K562 (cell line): ENCODE data around the gene ZSWIM9. TPM values are rescaled to one million over a fixed set of nuclear protein-coding genes. Genes with fewer than 3 reads are reported as not detected.

ENCODE experiments used
- CHD4 ChIP-seq: fragments of 200-600 bp; sonication (generic); IDR thresholded peaks from 3 replicates; pipeline ENCODE4 v1.6.1; 2012; ENCODE audit warnings: low read depth, mild to moderate bottlenecking, mixed read lengths, low read length, inconsistent platforms; ENCODE audit not compliant: insufficient read depth, insufficient replicate concordance, poor library complexity, severe bottlenecking
- KDM1A ChIP-seq, 2 experiments: fragments of 450-650 bp; IDR thresholded peaks; 2 replicates each; pipeline ENCODE4 v1.6.1; 2016; ENCODE audit warnings: mild to moderate bottlenecking in 2 of 2
- KLF6 ChIP-seq: fragments of 250-450 bp; sonication (Bioruptor Pico); IDR thresholded peaks from 2 replicates; pipeline ENCODE4 v1.4.0; 2020; ENCODE audit warnings: mild to moderate bottlenecking, moderate library complexity, borderline replicate concordance
- MGA ChIP-seq: fragments of 450-650 bp; IDR thresholded peaks from 2 replicates; pipeline ENCODE4 v1.6.1; 2016; ENCODE audit warnings: mild to moderate bottlenecking, moderate library complexity
- PHF20 ChIP-seq: fragments of 450-650 bp; IDR thresholded peaks from 2 replicates; pipeline ENCODE4 v1.6.1; 2018; ENCODE audit not compliant: partially characterized antibody
- POLR3G ChIP-seq: IDR thresholded peaks from 2 replicates; pipeline ENCODE4 v1.6.1; 2011; ENCODE audit not compliant: insufficient read length, insufficient replicate concordance; ENCODE audit errors: extremely low read depth
- ZNF197 ChIP-seq: fragments of 200-800 bp; sonication (Bioruptor generic); IDR thresholded peaks from 2 replicates; pipeline ENCODE4 v1.6.1; 2016; ENCODE audit warnings: low read depth, missing genetic modification characterization, missing compliant biosample characterization
- polyA plus RNA-seq, 8 experiments: library from polyadenylated mRNA; depleted of rRNA in 4 of 8; stranded (reverse) in 5 of 8; unstranded in 3 of 8; fragments of >200 nt; fragmentation: Nextera tagmentation in 2 of 8; fragmentation: Illumina TruSeq in 1 of 8; extraction: Ambion mirVana in 2 of 8; extraction: Trizol in 1 of 8; gene quantifications; 2 replicates each; pipeline versions ENCODE4 v1.2.1 to v1.2.3, GENCODE V29; 2011 to 2014; ENCODE audit warnings: inconsistent platforms in 1 of 8, missing spikeins in 1 of 8
- total RNA-seq, 7 experiments: library from RNA; depleted of rRNA in 6 of 7; stranded (reverse); fragments of >200 nt in 6 of 7; fragmentation: Illumina TruSeq in 2 of 7; extraction: Trizol in 2 of 7; gene quantifications; 2 replicates each; pipeline versions ENCODE4 v1.2.1 to v1.2.3, GENCODE V29; 2011 to 2021; ENCODE audit warnings: low replicate concordance in 1 of 7
- TF ChIP-seq, protein P1 (sequence below): fragments of 250-450 bp; sonication (Bioruptor Pico); IDR thresholded peaks from 2 replicates; pipeline ENCODE4 v1.4.0; 2020; ENCODE audit warnings: mild to moderate bottlenecking, moderate library complexity
- TF ChIP-seq, protein P2 (sequence below): fragments of 250-450 bp; sonication (Bioruptor Pico); IDR thresholded peaks from 2 replicates; pipeline ENCODE4 v1.9.0; 2021; ENCODE audit warnings: mild to moderate bottlenecking, inconsistent platforms

The ZSWIM9 gene
- total and polyA plus RNA-seq, 9 of the 15 experiments (the other 6 are each of a cell fraction or from before 2014, with no cell fraction given): 0.04 to 1.4 (median 0.34) TPM; not detected in 1

GRCh38 chr19:48203222-48203793 is 32.8 kb downstream of the ZSWIM9 start (continued):
- TF ChIP-seq MGA (0 out of 2 replicates have a peak, but pooled peaks have one; percentile 78), CHD4 (peak; percentile 50), KDM1A (IDR thresholded peaks at IDR 0.05) (peak in 1 of 2 experiments; percentile 42; a peak in 2 of 4 replicates), PHF20 (no peak), POLR3G (no peak), KLF6 (CRISPR knock-in tag) (no peak), ZNF197 (no peak)
- TF ChIP-seq, protein P1, sequence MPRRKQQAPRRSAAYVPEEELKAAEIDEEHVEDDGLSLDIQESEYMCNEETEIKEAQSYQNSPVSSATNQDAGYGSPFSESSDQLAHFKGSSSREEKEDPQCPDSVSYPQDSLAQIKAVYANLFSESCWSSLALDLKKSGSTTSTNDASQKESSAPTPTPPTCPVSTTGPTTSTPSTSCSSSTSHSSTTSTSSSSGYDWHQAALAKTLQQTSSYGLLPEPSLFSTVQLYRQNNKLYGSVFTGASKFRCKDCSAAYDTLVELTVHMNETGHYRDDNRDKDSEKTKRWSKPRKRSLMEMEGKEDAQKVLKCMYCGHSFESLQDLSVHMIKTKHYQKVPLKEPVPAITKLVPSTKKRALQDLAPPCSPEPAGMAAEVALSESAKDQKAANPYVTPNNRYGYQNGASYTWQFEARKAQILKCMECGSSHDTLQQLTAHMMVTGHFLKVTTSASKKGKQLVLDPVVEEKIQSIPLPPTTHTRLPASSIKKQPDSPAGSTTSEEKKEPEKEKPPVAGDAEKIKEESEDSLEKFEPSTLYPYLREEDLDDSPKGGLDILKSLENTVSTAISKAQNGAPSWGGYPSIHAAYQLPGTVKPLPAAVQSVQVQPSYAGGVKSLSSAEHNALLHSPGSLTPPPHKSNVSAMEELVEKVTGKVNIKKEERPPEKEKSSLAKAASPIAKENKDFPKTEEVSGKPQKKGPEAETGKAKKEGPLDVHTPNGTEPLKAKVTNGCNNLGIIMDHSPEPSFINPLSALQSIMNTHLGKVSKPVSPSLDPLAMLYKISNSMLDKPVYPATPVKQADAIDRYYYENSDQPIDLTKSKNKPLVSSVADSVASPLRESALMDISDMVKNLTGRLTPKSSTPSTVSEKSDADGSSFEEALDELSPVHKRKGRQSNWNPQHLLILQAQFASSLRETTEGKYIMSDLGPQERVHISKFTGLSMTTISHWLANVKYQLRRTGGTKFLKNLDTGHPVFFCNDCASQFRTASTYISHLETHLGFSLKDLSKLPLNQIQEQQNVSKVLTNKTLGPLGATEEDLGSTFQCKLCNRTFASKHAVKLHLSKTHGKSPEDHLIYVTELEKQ: no peak
- TF ChIP-seq, protein P2, sequence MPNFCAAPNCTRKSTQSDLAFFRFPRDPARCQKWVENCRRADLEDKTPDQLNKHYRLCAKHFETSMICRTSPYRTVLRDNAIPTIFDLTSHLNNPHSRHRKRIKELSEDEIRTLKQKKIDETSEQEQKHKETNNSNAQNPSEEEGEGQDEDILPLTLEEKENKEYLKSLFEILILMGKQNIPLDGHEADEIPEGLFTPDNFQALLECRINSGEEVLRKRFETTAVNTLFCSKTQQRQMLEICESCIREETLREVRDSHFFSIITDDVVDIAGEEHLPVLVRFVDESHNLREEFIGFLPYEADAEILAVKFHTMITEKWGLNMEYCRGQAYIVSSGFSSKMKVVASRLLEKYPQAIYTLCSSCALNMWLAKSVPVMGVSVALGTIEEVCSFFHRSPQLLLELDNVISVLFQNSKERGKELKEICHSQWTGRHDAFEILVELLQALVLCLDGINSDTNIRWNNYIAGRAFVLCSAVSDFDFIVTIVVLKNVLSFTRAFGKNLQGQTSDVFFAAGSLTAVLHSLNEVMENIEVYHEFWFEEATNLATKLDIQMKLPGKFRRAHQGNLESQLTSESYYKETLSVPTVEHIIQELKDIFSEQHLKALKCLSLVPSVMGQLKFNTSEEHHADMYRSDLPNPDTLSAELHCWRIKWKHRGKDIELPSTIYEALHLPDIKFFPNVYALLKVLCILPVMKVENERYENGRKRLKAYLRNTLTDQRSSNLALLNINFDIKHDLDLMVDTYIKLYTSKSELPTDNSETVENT: no peak
